ENCODE results near the gene SHMT1.
"Not testable (repeated sequence)": the region's sequence is repeated elsewhere in the genome, so short reads cannot be mapped to it uniquely, and the experiment has no call there.

Gene SHMT1

GRCh38 chr17:18371455-18371854, 8.1 kb upstream of the SHMT1 start:
- Mint-ChIP-seq H3K36me3 (ENCODE audit: insufficient read depth) (no peaks in the 10 kb centered on the region), H3K27ac (ENCODE audit: low read depth) (no peak overlapping the region), H3K9me3 (no peaks in the 10 kb centered on the region), H3K27me3 (peaks cover 20% of the 10 kb centered on the region), H3K4me3 (no peak overlapping the region), H3K4me1 (no peaks in the 10 kb centered on the region)
- DNase-seq (ENCODE audit: low spot score in 2 of 2) (no peak), ATAC-seq (replicated peaks; ENCODE audit: extremely low read depth, poor library complexity, severe bottlenecking) (no peak)

GRCh38 chr17:18370761-18371160, 7.4 kb upstream of the SHMT1 start:
- Mint-ChIP-seq H3K9me3 (no peaks in the 10 kb centered on the region), H3K27ac (ENCODE audit: low read depth) (peak overlapping the region; percentile 52), H3K36me3 (ENCODE audit: insufficient read depth) (no peaks in the 10 kb centered on the region), H3K4me1 (no peaks in the 10 kb centered on the region), H3K4me3 (no peak overlapping the region), H3K27me3 (peaks cover 20% of the 10 kb centered on the region)
- ATAC-seq (replicated peaks; ENCODE audit: extremely low read depth, poor library complexity, severe bottlenecking) (no peak), DNase-seq (ENCODE audit: low spot score in 2 of 2) (no peak)

GRCh38 chr17:18368946-18369345, 5.6 kb upstream of the SHMT1 start:
- Mint-ChIP-seq H3K36me3 (ENCODE audit: insufficient read depth) (no peaks in the 10 kb centered on the region), H3K27ac (ENCODE audit: low read depth) (no peak overlapping the region), H3K27me3 (peaks cover 20% of the 10 kb centered on the region), H3K4me3 (no peak overlapping the region), H3K9me3 (no peaks in the 10 kb centered on the region), H3K4me1 (no peaks in the 10 kb centered on the region)
- DNase-seq (ENCODE audit: low spot score in 2 of 2), result no peak
- no peak for ATAC-seq (replicated peaks; ENCODE audit: extremely low read depth, poor library complexity, severe bottlenecking)

GRCh38 chr17:18364166-18364565, 816 bp upstream of the SHMT1 start:
- ATAC-seq (replicated peaks; ENCODE audit: extremely low read depth, poor library complexity, severe bottlenecking) (no peak), DNase-seq (ENCODE audit: low spot score in 2 of 2) (no peak)
- H3K27me3 Mint-ChIP-seq, result no peaks in the 10 kb centered on the region
- H3K4me3 Mint-ChIP-seq, result no peak overlapping the region
- H3K27ac Mint-ChIP-seq (ENCODE audit: low read depth), result no peak overlapping the region
- peaks cover 18% of the 10 kb centered on the region for H3K4me1 Mint-ChIP-seq
- peaks cover 12% of the 10 kb centered on the region for H3K36me3 Mint-ChIP-seq (ENCODE audit: insufficient read depth)
- no peaks in the 10 kb centered on the region for H3K9me3 Mint-ChIP-seq

- no peaks in the 10 kb centered on the region for H3K9me3 Mint-ChIP-seq
- no peaks in the 10 kb centered on the region for H3K27me3 Mint-ChIP-seq
- peak overlapping the region; percentile 91 for H3K4me3 Mint-ChIP-seq
- DNase-seq (ENCODE audit: low spot score in 2 of 2) (no peak), ATAC-seq (replicated peaks; ENCODE audit: extremely low read depth, poor library complexity, severe bottlenecking) (peak; percentile 25)
- no peak overlapping the region for H3K27ac Mint-ChIP-seq (ENCODE audit: low read depth)
- H3K36me3 Mint-ChIP-seq (ENCODE audit: insufficient read depth), result peaks cover 15% of the 10 kb centered on the region
- peaks cover 18% of the 10 kb centered on the region for H3K4me1 Mint-ChIP-seq
These were observed 651 bp downstream of the SHMT1 start for GRCh38 chr17:18362698-18363100.

GRCh38 chr17:18361837-18362697, 1.3 kb downstream of the SHMT1 start:
- no peaks in the 10 kb centered on the region for H3K9me3 Mint-ChIP-seq
- no peak overlapping the region for H3K27ac Mint-ChIP-seq (ENCODE audit: low read depth)
- no peaks in the 10 kb centered on the region for H3K27me3 Mint-ChIP-seq
- peak overlapping the region; percentile 91 for H3K4me3 Mint-ChIP-seq
- no peak for DNase-seq (ENCODE audit: low spot score in 2 of 2)
- peaks cover 18% of the 10 kb centered on the region for H3K4me1 Mint-ChIP-seq
- peaks cover 15% of the 10 kb centered on the region for H3K36me3 Mint-ChIP-seq (ENCODE audit: insufficient read depth)
- ATAC-seq (replicated peaks; ENCODE audit: extremely low read depth, poor library complexity, severe bottlenecking), result no peak

GRCh38 chr17:18360518-18360917, 2.8 kb downstream of the SHMT1 start:
- Mint-ChIP-seq H3K36me3 (ENCODE audit: insufficient read depth) (peaks cover 21% of the 10 kb centered on the region), H3K27ac (ENCODE audit: low read depth) (peak overlapping the region; percentile 68), H3K9me3 (no peaks in the 10 kb centered on the region), H3K4me3 (no peak overlapping the region), H3K27me3 (no peaks in the 10 kb centered on the region), H3K4me1 (peaks cover 18% of the 10 kb centered on the region)
- ATAC-seq (replicated peaks; ENCODE audit: extremely low read depth, poor library complexity, severe bottlenecking) (no peak), DNase-seq (ENCODE audit: low spot score in 2 of 2) (no peak)

- DNase-seq (ENCODE audit: low spot score in 2 of 2) (no peak), ATAC-seq (replicated peaks; ENCODE audit: extremely low read depth, poor library complexity, severe bottlenecking) (no peak)
- Mint-ChIP-seq H3K27ac (ENCODE audit: low read depth) (no peak overlapping the region), H3K9me3 (no peaks in the 10 kb centered on the region), H3K36me3 (ENCODE audit: insufficient read depth) (peaks cover 42% of the 10 kb centered on the region), H3K27me3 (no peaks in the 10 kb centered on the region), H3K4me1 (peaks cover 4% of the 10 kb centered on the region), H3K4me3 (no peak overlapping the region)
These were observed 6.7 kb downstream of the SHMT1 start for GRCh38 chr17:18356624-18357023.

GRCh38 chr17:18353541-18353940, 9.8 kb downstream of the SHMT1 start:
- no peak overlapping the region for H3K4me3 Mint-ChIP-seq
- peaks cover 41% of the 10 kb centered on the region for H3K36me3 Mint-ChIP-seq (ENCODE audit: insufficient read depth)
- ATAC-seq (replicated peaks; ENCODE audit: extremely low read depth, poor library complexity, severe bottlenecking), result no peak
- no peak overlapping the region for H3K27ac Mint-ChIP-seq (ENCODE audit: low read depth)
- no peak for DNase-seq (ENCODE audit: low spot score in 2 of 2)
- H3K9me3 Mint-ChIP-seq, result no peaks in the 10 kb centered on the region
- H3K4me1 Mint-ChIP-seq, result no peaks in the 10 kb centered on the region
- no peaks in the 10 kb centered on the region for H3K27me3 Mint-ChIP-seq

- ATAC-seq (replicated peaks; ENCODE audit: extremely low read depth, poor library complexity, severe bottlenecking), result no peak
- no peak overlapping the region for H3K27ac Mint-ChIP-seq (ENCODE audit: low read depth)
- DNase-seq (ENCODE audit: low spot score in 2 of 2), result no peak
- H3K36me3 Mint-ChIP-seq (ENCODE audit: insufficient read depth), result peaks cover 38% of the 10 kb centered on the region
- no peaks in the 10 kb centered on the region for H3K27me3 Mint-ChIP-seq
- no peaks in the 10 kb centered on the region for H3K4me1 Mint-ChIP-seq
- no peak overlapping the region for H3K4me3 Mint-ChIP-seq
- H3K9me3 Mint-ChIP-seq, result no peaks in the 10 kb centered on the region
These were observed 19.3 kb downstream of the SHMT1 start for GRCh38 chr17:18344021-18344420.

- Mint-ChIP-seq H3K4me1 (no peaks in the 10 kb centered on the region), H3K9me3 (no peaks in the 10 kb centered on the region), H3K27me3 (no peaks in the 10 kb centered on the region), H3K27ac (ENCODE audit: low read depth) (no peak overlapping the region), H3K4me3 (no peak overlapping the region), H3K36me3 (ENCODE audit: insufficient read depth) (peaks cover 27% of the 10 kb centered on the region)
- DNase-seq (ENCODE audit: low spot score in 2 of 2), result no peak
- ATAC-seq (replicated peaks; ENCODE audit: extremely low read depth, poor library complexity, severe bottlenecking), result no peak
These were observed 23.4 kb downstream of the SHMT1 start for GRCh38 chr17:18339933-18340332.

- not testable (repeated sequence) for ATAC-seq (replicated peaks; ENCODE audit: extremely low read depth, poor library complexity, severe bottlenecking); H3K4me3 Mint-ChIP-seq; H3K9me3 Mint-ChIP-seq; H3K27ac Mint-ChIP-seq (ENCODE audit: low read depth); H3K27me3 Mint-ChIP-seq; H3K4me1 Mint-ChIP-seq; DNase-seq (ENCODE audit: low spot score in 2 of 2)
- H3K36me3 Mint-ChIP-seq (ENCODE audit: insufficient read depth), result peaks cover 23% of the 10 kb centered on the region
These were observed 25.2 kb downstream of the SHMT1 start for GRCh38 chr17:18338158-18338557.

GRCh38 chr17:18332909-18333489, 30.4 kb downstream of the SHMT1 start:
- Mint-ChIP-seq H3K9me3 (no peaks in the 10 kb centered on the region), H3K27ac (ENCODE audit: low read depth) (peak overlapping the region; percentile 79), H3K36me3 (ENCODE audit: insufficient read depth) (peaks cover 22% of the 10 kb centered on the region), H3K4me3 (no peak overlapping the region), H3K4me1 (peaks cover 11% of the 10 kb centered on the region), H3K27me3 (no peaks in the 10 kb centered on the region)
- DNase-seq (ENCODE audit: low spot score in 2 of 2), result no peak
- ATAC-seq (replicated peaks; ENCODE audit: extremely low read depth, poor library complexity, severe bottlenecking), result no peak
